Uterus (tissue), 2 donors: Measurements from ENCODE around the gene FRK.

Source experiments
- POLR2A ChIP-seq, 2 donors: fragments of 450-650 bp; IDR thresholded peaks; one replicate each; pipeline ENCODE4 v1.6.1; 2016; ENCODE audit warnings: antibody characterized with exemption in 2 of 2, mild to moderate bottlenecking in 1 of 2, moderate library complexity in 1 of 2
- TF ChIP-seq, protein P1 (sequence below), 4 experiments: fragments of 200-600 bp in 2 of 4; fragments of 450-650 bp in 2 of 4; sonication (generic) in 2 of 4; IDR thresholded peaks; one replicate each; pipeline ENCODE4 v1.5.1; 2016 to 2019; ENCODE audit warnings: antibody characterized with exemption in 4 of 4, mild to moderate bottlenecking in 2 of 4, moderate library complexity in 1 of 4

DNA sequence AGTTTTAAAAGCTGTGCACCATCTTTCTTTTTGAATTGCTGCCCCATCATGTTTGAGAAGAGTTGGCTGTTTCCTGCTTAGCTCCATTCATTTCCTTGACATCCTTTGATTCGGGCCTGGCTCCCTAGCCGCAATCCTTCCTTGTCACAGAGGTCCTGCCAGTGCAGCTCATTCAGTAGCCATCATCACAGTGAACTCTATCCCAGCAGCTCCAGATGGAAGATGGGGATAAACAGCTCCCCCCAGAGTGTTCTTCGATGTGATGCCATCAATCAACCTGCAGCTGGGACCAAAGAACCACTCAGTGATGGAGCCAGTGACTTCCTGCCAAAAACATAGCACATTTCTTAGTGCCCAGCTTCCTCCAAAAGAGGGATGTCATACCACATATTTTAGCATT, 158.8 kb downstream of the FRK start:
- TF ChIP-seq POLR2A (IDR thresholded peaks at IDR 0.05), result no peak
- TF ChIP-seq, protein P1, sequence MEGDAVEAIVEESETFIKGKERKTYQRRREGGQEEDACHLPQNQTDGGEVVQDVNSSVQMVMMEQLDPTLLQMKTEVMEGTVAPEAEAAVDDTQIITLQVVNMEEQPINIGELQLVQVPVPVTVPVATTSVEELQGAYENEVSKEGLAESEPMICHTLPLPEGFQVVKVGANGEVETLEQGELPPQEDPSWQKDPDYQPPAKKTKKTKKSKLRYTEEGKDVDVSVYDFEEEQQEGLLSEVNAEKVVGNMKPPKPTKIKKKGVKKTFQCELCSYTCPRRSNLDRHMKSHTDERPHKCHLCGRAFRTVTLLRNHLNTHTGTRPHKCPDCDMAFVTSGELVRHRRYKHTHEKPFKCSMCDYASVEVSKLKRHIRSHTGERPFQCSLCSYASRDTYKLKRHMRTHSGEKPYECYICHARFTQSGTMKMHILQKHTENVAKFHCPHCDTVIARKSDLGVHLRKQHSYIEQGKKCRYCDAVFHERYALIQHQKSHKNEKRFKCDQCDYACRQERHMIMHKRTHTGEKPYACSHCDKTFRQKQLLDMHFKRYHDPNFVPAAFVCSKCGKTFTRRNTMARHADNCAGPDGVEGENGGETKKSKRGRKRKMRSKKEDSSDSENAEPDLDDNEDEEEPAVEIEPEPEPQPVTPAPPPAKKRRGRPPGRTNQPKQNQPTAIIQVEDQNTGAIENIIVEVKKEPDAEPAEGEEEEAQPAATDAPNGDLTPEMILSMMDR (IDR thresholded peaks at IDR 0.05), result no peak
